OCI-M2 (cell line): ENCODE measurements around the gene GLS2.
A peak's percentile ranks its signal among the peaks of the same experiment; 100 is the strongest.
"Not testable (repeated sequence)": the region's sequence is repeated elsewhere in the genome, so short reads cannot be mapped to it uniquely, and the experiment has no call there.

Experiments
- DNase-seq: peaks from one replicate; lab custom pipeline; 2025; ENCODE audit not compliant: unreplicated experiment; lab: John Stamatoyannopoulos, UW

GLS2 gene

DNA sequence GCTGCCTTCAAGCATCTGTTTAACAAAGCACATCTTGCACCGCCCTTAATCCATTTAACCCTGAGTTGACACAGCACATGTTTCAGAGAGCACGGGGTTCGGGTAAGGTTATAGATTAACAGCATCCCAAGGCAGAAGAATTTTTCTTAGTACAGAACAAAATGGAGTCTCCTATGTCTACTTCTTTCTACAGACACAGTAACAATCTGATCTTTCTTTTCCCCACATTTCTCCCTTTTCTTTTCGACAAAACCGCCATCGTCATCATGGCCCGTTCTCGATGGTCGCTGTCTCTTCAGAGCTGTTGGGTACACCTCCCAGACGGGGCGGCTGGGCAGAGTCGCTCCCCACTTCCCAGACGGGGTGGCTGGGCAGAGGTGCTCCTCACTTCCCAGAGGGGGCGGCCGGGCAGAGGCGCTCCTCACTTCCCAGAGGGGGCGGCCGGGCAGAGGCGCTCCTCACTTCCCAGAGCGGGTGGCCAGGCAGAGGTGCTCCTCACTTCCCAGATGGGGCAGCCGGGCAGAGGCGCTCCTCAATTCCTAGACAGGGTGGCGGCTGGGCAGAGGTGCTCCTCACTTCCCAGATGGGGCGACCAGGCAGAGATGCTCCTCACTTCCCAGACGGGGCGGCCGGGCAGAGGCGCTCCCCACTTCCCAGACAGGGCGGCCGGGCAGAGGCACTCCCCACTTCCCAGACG, 5.6 kb upstream of the GLS2 start:
- not testable (repeated sequence) for DNase-seq

DNA sequence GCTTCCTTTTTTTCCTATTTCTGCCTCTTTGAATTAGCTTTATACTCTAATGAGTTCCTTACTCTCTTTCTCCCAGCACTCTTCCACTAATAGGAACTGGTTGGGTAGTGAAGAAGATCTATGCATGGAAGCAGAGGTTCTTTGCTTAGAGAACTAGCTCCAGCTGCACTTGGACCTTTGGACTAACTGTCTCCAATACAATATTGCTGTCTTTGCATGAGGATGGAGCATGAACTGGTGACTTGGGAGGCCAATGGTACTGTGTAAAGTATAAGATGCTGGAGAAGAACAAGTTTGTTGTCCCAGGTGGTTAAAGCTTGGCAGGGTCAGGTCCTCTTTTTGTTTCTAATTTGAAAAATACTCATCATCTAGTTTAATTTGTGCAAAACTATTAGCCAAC, 2.4 kb upstream of the GLS2 start:
- DNase-seq = no peak

DNA sequence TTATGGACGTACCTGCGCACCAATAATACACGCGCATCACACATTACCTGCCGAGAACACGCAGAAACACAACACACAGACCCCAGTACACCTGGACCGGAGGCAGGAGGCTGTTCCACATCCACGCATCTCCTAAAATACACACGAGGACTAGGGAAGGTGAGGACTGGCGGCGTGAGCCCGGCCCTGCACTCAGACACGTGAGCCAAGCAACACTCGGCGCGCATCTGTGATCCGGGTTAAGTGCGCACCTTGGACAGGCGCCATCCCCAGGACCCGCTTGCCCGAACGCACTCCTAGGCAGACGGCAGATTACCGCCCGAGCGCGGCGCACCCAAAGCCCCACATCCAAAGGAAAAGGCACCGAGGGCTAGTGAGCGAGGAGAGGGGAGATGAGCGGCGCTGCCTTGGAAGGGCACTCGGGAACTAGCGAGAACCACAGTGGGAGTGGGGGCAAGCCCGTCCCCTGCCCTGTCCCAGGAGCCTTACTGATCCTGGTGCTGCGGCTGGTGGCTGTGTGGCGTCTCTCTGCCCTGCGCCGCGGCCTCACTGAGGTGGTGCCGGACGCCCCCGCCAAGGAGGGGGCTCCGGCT, 417 bp downstream of the GLS2 start:
- DNase-seq = no peak

DNA sequence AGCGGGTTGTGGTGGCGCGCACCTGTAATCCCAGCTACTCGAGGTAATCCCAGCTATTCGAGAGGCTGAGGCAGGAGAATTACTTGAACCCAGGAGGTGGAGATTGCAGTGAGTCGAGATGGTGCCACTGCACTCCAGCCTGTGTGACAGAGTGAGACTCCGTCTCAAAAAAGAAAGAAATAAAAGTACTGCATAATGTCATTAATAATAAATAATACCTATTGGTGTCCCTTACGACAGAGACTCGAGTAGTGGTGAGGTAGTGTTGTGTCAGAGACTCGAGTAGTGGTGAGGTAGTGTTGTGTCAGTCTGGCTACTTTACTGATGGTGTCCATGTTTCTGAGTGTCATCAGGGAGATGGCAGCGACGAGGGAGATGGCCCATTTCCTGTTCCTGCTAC, 1.3 kb downstream of the GLS2 start:
- DNase-seq = no peak

DNA sequence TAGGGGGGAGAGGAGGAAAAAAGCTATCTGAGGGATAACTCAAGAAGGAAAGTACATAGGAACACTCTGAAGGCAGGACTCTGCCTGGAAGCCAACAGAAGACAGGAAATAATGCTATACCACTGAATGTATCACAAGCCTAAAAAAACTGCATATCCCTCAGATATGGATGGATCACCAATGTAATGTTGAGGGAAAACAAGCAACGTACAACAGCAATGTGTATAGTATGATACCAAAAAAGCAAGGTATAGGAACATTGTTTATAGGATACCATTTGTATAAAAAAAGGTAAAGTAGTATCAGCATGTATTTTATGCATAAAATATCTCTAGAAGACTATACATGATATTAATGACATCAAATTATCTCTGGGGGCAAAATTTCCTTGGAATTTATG, 3.4 kb downstream of the GLS2 start:
- DNase-seq = no peak

DNA sequence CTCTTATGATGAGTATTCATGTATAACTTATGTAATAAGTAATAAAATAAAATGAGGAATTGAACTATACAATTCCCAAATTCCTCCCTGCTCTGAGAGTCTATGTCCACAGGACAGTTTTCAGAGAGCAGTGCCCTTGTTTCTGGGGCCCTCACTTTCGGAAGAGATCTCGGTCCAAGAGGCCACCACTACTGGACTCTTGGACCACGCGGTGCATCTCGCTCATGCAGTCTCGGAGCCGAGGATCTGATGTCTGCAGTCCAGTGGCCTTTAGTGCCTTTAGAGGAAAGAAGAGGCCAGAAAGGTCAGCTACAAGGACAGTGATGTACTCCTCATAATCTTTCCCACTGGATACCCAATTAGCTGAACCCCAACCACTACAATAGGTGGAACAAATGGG, 8.3 kb downstream of the GLS2 start:
- no peak for DNase-seq

DNA sequence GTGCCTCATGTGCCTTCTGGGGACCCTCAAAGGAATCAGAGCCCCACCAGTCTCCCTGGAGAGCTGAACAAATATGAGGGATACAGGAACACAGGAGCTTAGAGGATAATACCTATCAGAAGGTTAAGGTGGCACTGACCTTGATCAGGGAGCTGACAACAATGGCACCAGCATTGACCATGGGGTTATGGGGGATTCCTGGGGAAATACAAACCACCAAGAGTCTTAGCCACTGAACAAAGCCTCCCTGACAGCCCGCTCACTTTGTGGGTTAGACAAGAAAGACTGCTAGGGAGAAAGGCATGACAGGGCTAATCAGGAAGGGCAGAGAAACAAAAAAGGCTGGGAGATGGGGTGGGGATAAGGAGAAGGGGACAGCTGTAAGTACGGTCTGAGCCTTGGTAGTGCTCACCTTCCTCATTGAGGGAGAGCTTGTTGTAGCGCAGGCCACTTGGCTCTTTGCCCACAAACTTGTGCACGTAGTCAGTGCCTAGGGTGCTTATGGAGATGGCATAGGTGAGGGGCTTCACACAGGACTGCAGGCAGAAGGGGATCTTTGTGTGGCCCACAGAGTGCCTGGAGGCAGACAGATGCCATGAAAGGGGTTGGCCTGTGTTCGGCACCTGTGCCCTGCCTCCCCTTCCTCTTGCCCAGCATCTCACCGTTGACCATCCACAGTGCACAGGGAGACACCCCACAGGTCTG, 10.3 kb downstream of the GLS2 start:
- DNase-seq = no peak

DNA sequence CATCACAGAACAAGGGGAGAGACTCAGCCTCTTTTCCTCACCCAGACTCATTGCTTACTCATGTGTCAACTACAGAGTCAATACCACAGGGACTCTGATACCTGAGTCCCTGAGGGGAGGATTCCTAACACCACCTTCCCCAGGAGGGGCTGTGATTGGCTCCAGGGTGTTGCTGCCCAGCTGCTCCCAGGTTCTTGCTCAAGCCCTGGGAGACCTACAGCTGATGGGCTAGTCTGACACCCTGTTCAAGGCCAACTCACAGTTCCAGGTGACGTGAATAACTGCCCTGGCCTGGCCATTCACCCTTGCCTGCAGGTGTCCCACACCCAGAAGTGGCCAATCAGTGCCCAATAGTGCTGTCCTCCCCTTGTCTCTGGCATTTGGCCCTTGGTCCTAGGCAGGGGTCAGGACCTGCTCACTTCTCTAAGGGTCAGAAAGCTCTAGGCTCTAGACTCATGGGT, 11.0 kb downstream of the GLS2 start:
- no peak for DNase-seq

DNA sequence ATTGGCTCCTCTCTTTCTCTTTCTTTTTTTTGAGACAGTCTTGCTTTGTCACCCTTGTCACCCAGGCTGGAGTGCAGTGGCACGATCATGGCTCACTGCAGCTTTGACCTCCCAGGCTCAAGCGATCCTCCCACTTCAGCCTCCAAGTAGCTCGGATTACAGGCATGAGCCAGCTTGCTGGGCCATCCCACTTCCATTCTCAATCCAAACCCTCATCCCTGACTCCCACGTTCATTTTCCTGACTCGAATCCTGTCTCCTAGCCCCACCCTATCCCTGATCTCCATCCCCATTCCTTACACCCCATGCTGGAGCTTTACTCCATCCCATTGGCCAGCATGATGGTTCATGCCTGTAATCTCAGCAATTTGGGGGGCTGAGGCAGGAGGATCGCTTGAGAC, 11.8 kb downstream of the GLS2 start:
- DNase-seq = no peak

DNA sequence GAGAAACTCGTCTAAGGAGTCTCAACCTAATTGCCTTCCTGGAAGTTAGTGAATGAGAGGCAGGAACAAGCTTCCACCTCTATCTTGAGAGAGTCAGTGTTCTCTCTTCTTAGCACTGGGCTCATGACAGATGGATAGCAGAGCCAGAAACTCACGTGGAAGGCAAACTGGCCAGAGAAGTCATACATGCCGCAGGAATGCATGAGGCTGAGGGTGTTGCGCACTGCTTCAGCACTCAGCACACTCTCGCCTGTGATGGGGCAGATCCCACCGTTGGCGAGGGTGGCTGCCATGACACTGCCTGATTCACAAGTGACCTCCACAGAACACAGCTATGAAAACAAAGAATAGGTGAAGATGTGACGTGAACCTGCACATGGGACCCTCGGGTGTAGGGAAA, 13.6 kb downstream of the GLS2 start:
- DNase-seq = no peak

DNA sequence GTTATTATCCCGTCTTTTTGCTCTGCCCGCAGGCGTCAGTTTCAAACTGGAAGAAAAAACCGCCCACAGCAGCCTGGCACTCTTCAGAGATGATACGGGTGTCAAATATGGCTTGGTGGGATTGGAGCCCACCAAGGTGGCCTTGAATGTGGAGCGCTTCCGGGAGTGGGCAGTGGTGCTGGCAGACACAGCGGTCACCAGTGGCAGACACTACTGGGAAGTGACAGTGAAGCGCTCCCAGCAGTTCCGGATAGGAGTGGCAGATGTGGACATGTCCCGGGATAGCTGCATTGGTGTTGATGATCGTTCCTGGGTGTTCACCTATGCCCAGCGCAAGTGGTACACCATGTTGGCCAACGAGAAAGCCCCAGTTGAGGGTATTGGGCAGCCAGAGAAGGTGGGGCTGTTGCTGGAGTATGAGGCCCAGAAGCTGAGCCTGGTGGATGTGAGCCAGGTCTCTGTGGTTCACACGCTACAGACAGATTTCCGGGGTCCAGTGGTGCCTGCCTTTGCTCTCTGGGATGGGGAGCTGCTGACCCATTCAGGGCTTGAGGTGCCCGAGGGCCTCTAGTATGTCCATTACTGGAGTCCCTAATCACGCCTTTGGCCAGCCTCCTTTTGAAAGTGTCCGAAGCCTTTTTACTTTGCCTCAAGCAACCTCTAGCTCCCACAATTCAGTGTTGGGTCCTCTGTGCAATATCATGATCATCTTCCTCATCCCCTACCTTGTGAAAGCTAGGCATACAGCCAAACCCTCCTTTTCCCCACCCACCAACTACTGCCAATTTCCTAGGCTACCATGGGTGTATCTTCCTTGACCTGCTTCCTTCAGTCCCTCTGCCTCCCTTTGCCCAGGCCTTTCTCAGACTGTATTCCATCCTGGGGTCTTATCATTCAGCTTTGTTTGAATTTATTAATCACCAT, 18.7 kb downstream of the GLS2 start:
- no peak for DNase-seq

DNA sequence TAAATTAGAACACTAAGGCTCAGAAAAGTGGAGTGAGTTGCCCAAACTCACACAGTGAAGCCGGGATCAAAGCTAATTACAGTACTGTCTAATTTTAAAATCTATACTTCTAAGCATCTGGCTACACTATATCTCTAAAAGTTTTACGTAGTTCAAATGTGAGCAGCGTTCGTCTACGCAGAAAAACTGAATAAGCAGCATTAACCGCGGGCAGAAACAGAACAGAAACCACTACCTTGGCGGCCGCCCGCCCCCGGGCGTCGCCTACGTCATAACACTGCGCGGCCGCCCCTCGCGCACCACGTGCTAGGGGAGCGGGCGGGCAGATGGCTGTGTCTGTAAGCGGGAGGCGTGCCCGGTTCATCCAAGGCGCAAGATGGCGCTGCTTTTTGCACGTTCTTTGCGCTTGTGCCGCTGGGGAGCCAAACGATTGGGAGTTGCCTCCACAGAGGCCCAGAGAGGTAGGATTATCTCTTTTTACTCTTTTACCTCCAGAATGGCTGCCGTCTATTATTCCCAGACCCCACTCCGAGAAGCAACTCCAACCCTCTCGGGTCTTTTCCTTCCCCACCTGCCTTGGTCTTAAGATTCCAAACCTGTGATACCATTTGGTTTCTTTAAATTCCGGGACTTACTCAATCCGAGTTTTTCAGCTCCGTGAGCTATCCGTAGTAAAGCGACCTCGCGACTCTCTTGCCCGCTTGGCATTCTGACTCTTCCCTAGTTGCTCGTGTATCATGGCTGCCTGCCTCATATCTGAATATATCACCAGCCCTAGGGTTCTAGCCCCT, 19.6 kb downstream of the GLS2 start, which contains the start of gene SPRYD4:
SPRYD4 (plus strand) TSS at position 363 of the 791 bp plus-strand sequence; CDS start at position 377, 14 bp downstream.
- peak; percentile 24 for DNase-seq

DNA sequence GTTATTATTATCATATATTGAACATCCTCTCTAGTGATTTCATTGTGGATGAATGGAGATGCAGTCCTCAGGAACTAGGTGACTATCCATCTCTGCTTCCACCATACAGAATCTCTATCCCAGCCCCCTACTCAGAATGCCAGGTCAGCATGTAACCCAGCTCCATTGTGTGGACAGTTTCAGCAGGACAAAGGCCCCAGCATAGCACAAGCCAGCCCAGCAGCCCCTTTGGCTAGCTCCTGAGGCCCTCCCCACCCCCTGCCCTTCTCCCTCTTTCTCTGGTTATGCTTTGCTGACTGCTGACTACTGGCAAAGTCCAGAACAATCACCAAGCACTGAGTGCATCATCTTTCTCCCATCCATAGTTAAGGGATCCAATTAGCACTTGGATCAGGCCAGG, 25.4 kb downstream of the GLS2 start:
- no peak for DNase-seq

DNA sequence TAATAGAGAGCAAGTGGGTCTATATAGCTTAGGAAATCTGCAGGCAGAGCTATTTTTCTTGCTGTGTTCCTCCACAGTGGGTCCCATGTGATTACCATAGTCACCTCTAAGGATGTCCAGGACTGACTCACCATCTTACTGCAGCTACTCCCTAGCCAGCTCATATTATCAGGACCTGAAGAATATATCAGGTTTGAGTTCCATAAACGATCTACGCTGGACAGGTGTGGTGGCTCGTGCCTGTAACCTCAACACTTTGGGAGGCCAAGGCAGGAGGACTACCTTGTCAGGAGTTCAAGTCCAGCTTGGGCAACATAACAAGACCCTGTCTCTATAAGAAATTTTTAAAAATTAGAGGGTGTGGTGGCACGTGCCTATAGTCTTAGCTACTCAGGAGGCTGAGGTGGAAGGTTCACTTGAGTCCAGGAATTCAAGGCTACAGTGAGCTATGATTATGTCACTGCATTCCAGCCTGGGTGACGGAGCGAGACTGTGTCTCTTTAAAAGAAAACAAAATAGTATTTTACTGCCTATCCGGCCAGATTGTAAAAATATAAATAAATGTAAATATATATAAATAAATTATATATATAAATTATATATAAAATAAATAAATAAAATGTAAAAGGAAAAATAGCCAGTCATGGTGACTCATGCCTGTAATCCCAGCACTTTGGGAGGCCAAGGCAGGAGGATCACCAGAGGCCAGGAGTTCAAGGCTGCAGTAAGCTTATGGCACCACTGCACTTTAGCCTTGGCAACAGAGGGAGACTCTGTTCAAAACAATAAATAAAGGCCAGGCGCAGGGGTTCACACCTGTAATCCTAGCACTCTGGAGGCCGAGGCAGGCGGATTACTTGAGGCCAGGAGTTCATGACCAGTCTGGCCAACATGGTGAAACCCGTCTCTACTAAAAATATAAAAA, 26.5 kb downstream of the GLS2 start:
- DNase-seq = no peak

DNA sequence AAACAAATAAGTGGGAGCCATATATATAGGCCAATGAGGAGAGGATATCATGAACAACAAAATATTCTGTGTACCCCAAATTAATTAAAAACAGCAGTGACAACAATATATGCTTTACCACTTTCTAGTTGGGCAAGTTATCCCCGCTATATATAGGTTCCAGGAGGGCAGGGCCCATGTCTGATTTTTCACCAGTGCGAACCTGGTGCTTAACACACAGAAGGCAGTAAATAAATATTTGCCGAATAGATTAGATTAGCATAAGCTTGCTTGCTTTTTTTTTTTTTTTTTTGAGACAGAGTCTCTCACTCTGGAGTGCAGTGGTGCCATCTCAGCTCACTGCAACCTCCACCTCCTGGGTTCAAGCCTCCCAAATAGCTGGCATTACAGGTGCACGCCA, 30.1 kb downstream of the GLS2 start:
- DNase-seq = no peak

DNA sequence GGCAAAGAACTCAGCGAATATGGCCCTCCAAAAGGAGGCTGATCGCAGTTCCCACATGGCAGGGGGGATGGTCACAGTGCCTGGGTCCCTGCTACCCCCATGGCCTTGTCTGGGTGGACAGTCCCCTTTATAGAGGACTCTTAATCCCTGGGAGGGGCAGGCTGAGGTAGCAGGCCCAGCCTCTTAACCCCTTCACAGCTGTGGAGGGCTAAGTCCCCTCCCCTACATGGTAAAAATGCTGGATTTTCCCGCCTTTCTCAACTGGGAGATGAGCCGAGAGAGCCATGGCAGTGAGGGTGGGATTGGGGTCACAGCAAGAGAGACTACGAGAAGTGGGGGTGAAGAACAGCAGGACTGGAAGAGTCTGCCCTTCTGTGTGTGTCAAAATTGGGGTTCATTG, 33.4 kb downstream of the GLS2 start, which contains the start of gene MIP:
MIP (minus strand) TSS at position 101 of the 400 bp plus-strand sequence; CDS start at position 57, 44 bp downstream.
- no peak for DNase-seq

DNA sequence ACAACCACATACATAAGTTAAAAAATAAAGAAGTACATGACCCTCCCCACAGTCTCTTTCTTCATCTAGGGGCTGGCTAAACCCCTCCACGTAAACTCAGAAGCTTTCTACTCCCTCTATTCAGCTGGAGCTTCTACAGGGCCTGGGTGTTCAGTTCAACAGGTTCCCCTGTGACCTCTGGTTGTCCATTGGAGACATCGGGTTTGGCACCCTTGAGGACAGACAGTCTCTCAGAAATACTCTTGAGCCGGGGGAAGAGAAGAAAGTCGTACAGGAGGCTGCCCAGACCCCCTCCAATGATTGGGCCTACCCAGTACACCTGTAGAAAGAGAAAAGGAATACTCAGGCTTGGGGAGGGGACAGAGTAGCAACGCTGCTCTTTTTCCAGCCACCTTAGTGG, 36.8 kb downstream of the GLS2 start:
- DNase-seq = no peak

DNA sequence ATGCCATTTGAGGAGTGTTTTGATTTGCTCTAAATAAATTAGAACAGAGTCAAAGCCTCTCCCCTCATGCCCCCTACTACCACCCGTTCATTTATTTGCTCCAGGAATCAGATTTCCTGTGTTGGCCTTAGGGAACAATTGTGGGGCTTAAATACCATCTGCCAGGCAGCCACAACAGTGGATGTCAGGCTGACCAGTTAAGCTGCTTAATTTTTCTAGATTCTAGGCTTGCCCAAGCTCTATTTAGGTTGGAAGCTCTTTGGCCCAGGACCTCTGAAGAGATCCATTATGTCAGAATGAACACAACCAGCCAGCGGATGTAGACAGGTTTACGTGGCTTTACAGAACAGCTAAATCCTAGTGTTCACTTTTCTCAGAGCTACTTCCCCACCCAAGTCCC, 37.7 kb downstream of the GLS2 start:
- no peak for DNase-seq

DNA sequence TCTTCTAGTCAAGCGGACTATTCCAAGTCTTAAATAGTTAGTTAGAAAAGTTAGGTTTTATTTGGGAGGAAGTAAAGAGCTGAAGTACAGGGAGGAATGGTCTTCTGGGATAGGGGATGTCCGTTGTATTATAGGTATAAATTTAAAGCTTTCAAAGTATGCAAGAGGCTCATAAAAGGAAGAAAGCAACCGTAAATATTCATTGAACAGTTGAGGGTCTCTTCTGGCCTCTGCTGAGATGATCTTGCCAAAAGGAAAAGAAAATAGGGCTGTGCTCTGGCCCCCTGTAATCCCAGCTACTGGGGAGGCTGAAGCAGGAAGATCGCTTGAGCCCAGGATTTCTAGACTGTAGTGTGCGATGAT, 38.4 kb downstream of the GLS2 start:
- DNase-seq = no peak
